ENCODE results near the gene CGB3.
A peak's percentile ranks its signal among the peaks of the same experiment; 100 is the strongest.

Gene CGB3

GRCh38 chr19:49016067-49016839, 7.9 kb downstream of the CGB3 start:
- DNase-seq (ENCODE audit: low read depth), result no peak

GRCh38 chr19:49014870-49015255, 9.3 kb downstream of the CGB3 start:
- DNase-seq (ENCODE audit: low read depth), result no peak

GRCh38 chr19:49014123-49014869, 9.8 kb downstream of the CGB3 start:
- DNase-seq (ENCODE audit: low read depth), result no peak

GRCh38 chr19:49011194-49011593, 12.9 kb downstream of the CGB3 start:
- no peak for DNase-seq (ENCODE audit: low read depth)

GRCh38 chr19:49010453-49010852, 13.7 kb downstream of the CGB3 start:
- no peak for DNase-seq (ENCODE audit: low read depth)

GRCh38 chr19:49009828-49010227, 14.3 kb downstream of the CGB3 start:
- DNase-seq (ENCODE audit: low read depth), result no peak

GRCh38 chr19:49006905-49007304, 17.2 kb downstream of the CGB3 start:
- no peak for DNase-seq (ENCODE audit: low read depth)

GRCh38 chr19:49004964-49005614, 19.0 kb downstream of the CGB3 start:
- DNase-seq (ENCODE audit: low read depth), result no peak

GRCh38 chr19:49004133-49004532, 20.0 kb downstream of the CGB3 start:
- no peak for DNase-seq (ENCODE audit: low read depth)

GRCh38 chr19:48999481-49000325, 24.4 kb downstream of the CGB3 start:
- peak; percentile 73 for DNase-seq (ENCODE audit: low read depth)

GRCh38 chr19:48997972-48998371, 26.2 kb downstream of the CGB3 start:
- peak; percentile 61 for DNase-seq (ENCODE audit: low read depth)

- DNase-seq (ENCODE audit: low read depth), result no peak
These were observed 30.1 kb downstream of the CGB3 start for GRCh38 chr19:48994035-48994386.

GRCh38 chr19:48993175-48994034, 30.7 kb downstream of the CGB3 start, which contains the start of the genes GYS1 and RUVBL2:
GYS1 (minus strand) TSS chr19:48993309; CDS start chr19:48993112, 197 bp downstream.
RUVBL2 (plus strand) TSS chr19:48993887; CDS start chr19:48993912, 25 bp downstream.
- peak; percentile 100 for DNase-seq (ENCODE audit: low read depth)

GRCh38 chr19:48992581-48993174, 31.5 kb downstream of the CGB3 start:
- DNase-seq (ENCODE audit: low read depth), result no peak

GRCh38 chr19:48991873-48992580, 32.1 kb downstream of the CGB3 start:
- DNase-seq (ENCODE audit: low read depth), result peak; percentile 92

GRCh38 chr19:48991011-48991609, 33.0 kb downstream of the CGB3 start:
- no peak for DNase-seq (ENCODE audit: low read depth)

- DNase-seq (ENCODE audit: low read depth), result no peak
These were observed 33.7 kb downstream of the CGB3 start for GRCh38 chr19:48990400-48990799.

- DNase-seq (ENCODE audit: low read depth), result peak; percentile 57
These were observed 34.3 kb downstream of the CGB3 start for GRCh38 chr19:48989701-48990291.

- DNase-seq (ENCODE audit: low read depth), result no peak
These were observed 35.3 kb downstream of the CGB3 start for GRCh38 chr19:48988860-48989259.
